ENCODE data around the gene PLEKHG2. TPM values are rescaled to one million over a fixed set of nuclear protein-coding genes. Genes with fewer than 3 reads are reported as not detected.
A peak's percentile ranks its signal among the peaks of the same experiment; 100 is the strongest.

Gene PLEKHG2
- total and polyA plus RNA-seq, 12 donors, result 3.6 to 44.8 (median 17.1) TPM

- Histone ChIP-seq H3K4me1 (replicated peaks in 1 of 2) (no peaks in the 10 kb centered on the region), H3K27me3 (no peaks in the 10 kb centered on the region), H3K9me3 (replicated peaks in 1 of 3) (no peaks in the 10 kb centered on the region), H3K36me3 (replicated peaks in 1 of 2) (peaks cover 0 to 99% of the 10 kb centered on the region in 2 donors), H3K4me3 (no peak overlapping the region), H3K27ac (no peak overlapping the region)
- intact Hi-C loops (cut with DNase I), result no loop called here
- TF ChIP-seq CTCF (IDR thresholded peaks at IDR 0.05) (no peak), POLR2A (IDR thresholded peaks at IDR 0.05) (no peak)
- 90 to 95% (median 94%) methylated on average over 6 of the region's 6 CpGs for WGBS, 4 donors
- no peak for DNase-seq
Observed at GRCh38 chr19:39469567-39469966, 57.1 kb downstream of the PLEKHG2 start.

GRCh38 chr19:39470724-39471339 lies 58.4 kb downstream of the PLEKHG2 start:
- TF ChIP-seq POLR2A (IDR thresholded peaks at IDR 0.05) (no peak), CTCF (IDR thresholded peaks at IDR 0.05) (no peak)
- Histone ChIP-seq H3K4me1 (replicated peaks in 1 of 2) (no peaks in the 10 kb centered on the region), H3K4me3 (no peak overlapping the region), H3K27ac (no peak overlapping the region), H3K9me3 (replicated peaks in 1 of 3) (no peaks in the 10 kb centered on the region), H3K36me3 (replicated peaks in 1 of 2) (peaks cover 0 to 99% of the 10 kb centered on the region in 2 donors), H3K27me3 (no peaks in the 10 kb centered on the region)
- intact Hi-C loops (cut with DNase I), result loop anchor here (5.0 to 10.0 kb wide), 2 partner anchors 61 to 64 kb away; partner anchors contain the start of gene EID2B (in 2 of the 2)
- 74 to 89% (median 75%) methylated on average over 6 to 7 of the region's 7 CpGs for WGBS, 4 donors
- DNase-seq, result peak in 1 of 7 donors; percentile 47

- 85 to 93% (median 89%) methylated on average over 8 of the region's 8 CpGs for WGBS, 4 donors
- TF ChIP-seq CTCF (IDR thresholded peaks at IDR 0.05) (no peak), POLR2A (IDR thresholded peaks at IDR 0.05) (no peak)
- Histone ChIP-seq H3K27me3 (no peaks in the 10 kb centered on the region), H3K36me3 (replicated peaks in 1 of 2) (peaks cover 0 to 97% of the 10 kb centered on the region in 2 donors), H3K9me3 (replicated peaks in 1 of 3) (no peaks in the 10 kb centered on the region), H3K4me3 (no peak overlapping the region), H3K4me1 (replicated peaks in 1 of 2) (no peaks in the 10 kb centered on the region), H3K27ac (no peak overlapping the region)
- intact Hi-C loops (cut with DNase I), result loop anchor here (5.0 to 10.0 kb wide), 2 partner anchors 60 to 63 kb away; partner anchors contain the start of gene EID2B (in 2 of the 2)
- DNase-seq, result no peak
Observed at GRCh38 chr19:39471756-39472536, 59.5 kb downstream of the PLEKHG2 start.

- peaks cover 0 to 88% of the 10 kb centered on the region in 2 donors for H3K36me3 ChIP-seq (replicated peaks in 1 of 2)
- no peak overlapping the region for H3K4me3 ChIP-seq
- TF ChIP-seq POLR2A (IDR thresholded peaks at IDR 0.05) (no peak), CTCF (IDR thresholded peaks at IDR 0.05) (no peak)
Observed at GRCh38 chr19:39472746-39473442, 60.4 kb downstream of the PLEKHG2 start.

More at GRCh38 chr19:39472746-39473442, 60.4 kb downstream of the PLEKHG2 start:
- intact Hi-C loops (cut with DNase I), result loop anchor here (5.0 to 10.0 kb wide), 2 partner anchors 59 to 62 kb away; partner anchors contain the start of gene EID2B (in 2 of the 2)
- WGBS, 4 donors, result 87 to 91% (median 87%) methylated on average over 14 to 32 of the region's 32 CpGs
- DNase-seq, result no peak
- Histone ChIP-seq H3K27ac (no peak overlapping the region), H3K27me3 (no peaks in the 10 kb centered on the region), H3K9me3 (replicated peaks in 1 of 3) (no peaks in the 10 kb centered on the region), H3K4me1 (replicated peaks in 1 of 2) (no peaks in the 10 kb centered on the region)
